HepG2 (cell line): ENCODE results near the gene BLZF1. TPM values are rescaled to one million over a fixed set of nuclear protein-coding genes. Genes with fewer than 3 reads are reported as not detected.

Experiments used
- ASH2L ChIP-seq: fragments of 300-600, 200-600 bp; sonication (generic); IDR thresholded peaks from 2 replicates; pipeline ENCODE4 v1.7.0; 2017; ENCODE audit warnings: low read depth, mild to moderate bottlenecking, moderate library complexity, mixed read lengths, low read length; ENCODE audit not compliant: insufficient read length
- ERF ChIP-seq: IDR thresholded peaks from 2 replicates; pipeline ENCODE4 v1.6.1; 2018; ENCODE audit warnings: missing biosample characterization, missing genetic modification reagents
- IKZF4 ChIP-seq: sonication (generic); formaldehyde crosslinking; IDR thresholded peaks from 2 replicates; pipeline ENCODE4 v1.5.1; 2020; ENCODE audit warnings: borderline replicate concordance, mild to moderate bottlenecking, low read depth, missing genetic modification reagents; ENCODE audit errors: not compliant biosample characterization
- JDP2 ChIP-seq: sonication (generic); formaldehyde crosslinking; IDR thresholded peaks from 2 replicates; pipeline ENCODE4 v1.8.1; 2022; ENCODE audit warnings: missing genetic modification reagents, borderline replicate concordance
- MAZ ChIP-seq, 2 experiments: sonication (generic) in 1 of 2; formaldehyde crosslinking in 1 of 2; IDR thresholded peaks; 2 replicates each; pipeline versions ENCODE4 v1.5.0 to v1.6.1; 2012 to 2020; ENCODE audit warnings: low read depth in 2 of 2, mild to moderate bottlenecking in 2 of 2, borderline replicate concordance in 1 of 2, improper control_type of control experiment in 1 of 2, low read length in 1 of 2, missing genetic modification reagents in 1 of 2, moderate library complexity in 1 of 2
- NR2C2 ChIP-seq: sonication (generic); formaldehyde crosslinking; IDR thresholded peaks from 2 replicates; pipeline ENCODE4 v1.4.0; 2020; ENCODE audit warnings: missing genetic modification reagents, mild to moderate bottlenecking, moderate library complexity, borderline replicate concordance
- RARA ChIP-seq: IDR thresholded peaks from 2 replicates; pipeline ENCODE4 v1.6.1; 2016; ENCODE audit warnings: missing genetic modification reagents, missing compliant biosample characterization
- SMAD9 ChIP-seq: sonication (generic); formaldehyde crosslinking; IDR thresholded peaks from 2 replicates; pipeline ENCODE4 v1.5.1; 2020; ENCODE audit warnings: mild to moderate bottlenecking, missing genetic modification reagents
- SP1 ChIP-seq, 2 experiments: fragments of 450-650 bp in 1 of 2; sonication (generic) in 1 of 2; formaldehyde crosslinking in 1 of 2; IDR thresholded peaks; 2 replicates each; pipeline versions ENCODE4 v1.4.0 to v1.6.1; 2016 to 2020; ENCODE audit warnings: missing genetic modification reagents in 1 of 2
- SP5 ChIP-seq: IDR thresholded peaks from 2 replicates; pipeline ENCODE4 v1.6.1; 2016; ENCODE audit warnings: low read depth, borderline replicate concordance
- YEATS4 ChIP-seq: sonication (generic); formaldehyde crosslinking; IDR thresholded peaks from 2 replicates; pipeline ENCODE4 v1.4.0; 2020; ENCODE audit warnings: missing genetic modification reagents, borderline replicate concordance
- ZBTB40 ChIP-seq, 2 experiments: fragments of 450-650 bp in 1 of 2; sonication (generic) in 1 of 2; formaldehyde crosslinking in 1 of 2; IDR thresholded peaks; 2 replicates each; pipeline versions ENCODE4 v1.6.1 to v1.8.0; 2016 to 2022; ENCODE audit warnings: antibody characterized with exemption in 1 of 2, mild to moderate bottlenecking in 1 of 2, missing genetic modification reagents in 1 of 2
- ZNF782 ChIP-seq: sonication (generic); formaldehyde crosslinking; IDR thresholded peaks from 2 replicates; pipeline ENCODE4 v1.4.0; 2020; ENCODE audit warnings: missing genetic modification reagents, mild to moderate bottlenecking, borderline replicate concordance
- ZSCAN30 ChIP-seq: sonication (generic); formaldehyde crosslinking; IDR thresholded peaks from 2 replicates; pipeline ENCODE4 v1.5.0; 2020; ENCODE audit warnings: mild to moderate bottlenecking, missing genetic modification reagents
- polyA plus RNA-seq, 8 experiments: library from polyadenylated mRNA; depleted of rRNA in 3 of 8; stranded (reverse) in 7 of 8; unstranded in 1 of 8; fragments of >200 nt; fragmentation: Illumina TruSeq in 4 of 8; extraction: Trizol in 4 of 8; gene quantifications; 2 replicates each; pipeline versions ENCODE4 v1.2.1 to v1.2.3, GENCODE V29; 2011 to 2016; ENCODE audit warnings: low read depth in 4 of 8, missing spikeins in 1 of 8, mixed read lengths in 1 of 8; ENCODE audit not compliant: insufficient read depth in 1 of 8
- total RNA-seq, 5 experiments: library from RNA; depleted of rRNA; stranded (reverse); fragments of >200 nt; fragmentation: Illumina TruSeq; extraction: Trizol; gene quantifications; 2 replicates each; pipeline ENCODE4 v1.2.3, GENCODE V29; 2016; ENCODE audit warnings: low read depth in 1 of 5
- TF ChIP-seq, protein P1 (sequence below): sonication (generic); formaldehyde crosslinking; IDR thresholded peaks from 2 replicates; pipeline ENCODE4 v1.4.0; 2020; ENCODE audit warnings: mild to moderate bottlenecking, low read depth, missing genetic modification reagents

Gene BLZF1
- total and polyA plus RNA-seq, 2 of the 13 experiments (the other 11 are each of a cell fraction or from before 2014, with no cell fraction given): 4.5 to 13.7 TPM

GRCh38 chr1:169367686-169368405, at the start of gene BLZF1, which contains the start of gene NME7 (continued):
- TF ChIP-seq ZSCAN30 (no peak), RARA (no peak), SMAD9 (no peak), ERF (CRISPR knock-in tag) (peak; percentile 41), NR2C2 (CRISPR knock-in tag) (peak; percentile 99), JDP2 (CRISPR knock-in tag) (no peak), SP1 (IDR thresholded peaks at IDR 0.05) (no peak), SP1 (CRISPR knock-in tag; IDR thresholded peaks at IDR 0.05) (peak; percentile 83), ZBTB40 (IDR thresholded peaks at IDR 0.05) (peak; percentile 84), ZBTB40 (CRISPR knock-in tag; IDR thresholded peaks at IDR 0.05) (no peak), ASH2L (peak; percentile 94), YEATS4 (peak; percentile 65), IKZF4 (no peak), ZNF782 (CRISPR knock-in tag) (no peak), MAZ (IDR thresholded peaks at IDR 0.05; ENCODE audit: borderline replicate concordance, low read depth, low read length) (peak; percentile 29; the same call in 1 of the 2 replicates), MAZ (CRISPR knock-in tag; IDR thresholded peaks at IDR 0.05; ENCODE audit: low read depth) (no peak), SP5 (CRISPR knock-in tag) (peak; percentile 17; the same call in 1 of the 2 replicates)
- TF ChIP-seq, protein P1, sequence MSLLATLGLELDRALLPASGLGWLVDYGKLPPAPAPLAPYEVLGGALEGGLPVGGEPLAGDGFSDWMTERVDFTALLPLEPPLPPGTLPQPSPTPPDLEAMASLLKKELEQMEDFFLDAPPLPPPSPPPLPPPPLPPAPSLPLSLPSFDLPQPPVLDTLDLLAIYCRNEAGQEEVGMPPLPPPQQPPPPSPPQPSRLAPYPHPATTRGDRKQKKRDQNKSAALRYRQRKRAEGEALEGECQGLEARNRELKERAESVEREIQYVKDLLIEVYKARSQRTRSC (CRISPR knock-in tag): no peak
